ENCODE data around the gene VPS9D1.

Gene VPS9D1

DNA sequence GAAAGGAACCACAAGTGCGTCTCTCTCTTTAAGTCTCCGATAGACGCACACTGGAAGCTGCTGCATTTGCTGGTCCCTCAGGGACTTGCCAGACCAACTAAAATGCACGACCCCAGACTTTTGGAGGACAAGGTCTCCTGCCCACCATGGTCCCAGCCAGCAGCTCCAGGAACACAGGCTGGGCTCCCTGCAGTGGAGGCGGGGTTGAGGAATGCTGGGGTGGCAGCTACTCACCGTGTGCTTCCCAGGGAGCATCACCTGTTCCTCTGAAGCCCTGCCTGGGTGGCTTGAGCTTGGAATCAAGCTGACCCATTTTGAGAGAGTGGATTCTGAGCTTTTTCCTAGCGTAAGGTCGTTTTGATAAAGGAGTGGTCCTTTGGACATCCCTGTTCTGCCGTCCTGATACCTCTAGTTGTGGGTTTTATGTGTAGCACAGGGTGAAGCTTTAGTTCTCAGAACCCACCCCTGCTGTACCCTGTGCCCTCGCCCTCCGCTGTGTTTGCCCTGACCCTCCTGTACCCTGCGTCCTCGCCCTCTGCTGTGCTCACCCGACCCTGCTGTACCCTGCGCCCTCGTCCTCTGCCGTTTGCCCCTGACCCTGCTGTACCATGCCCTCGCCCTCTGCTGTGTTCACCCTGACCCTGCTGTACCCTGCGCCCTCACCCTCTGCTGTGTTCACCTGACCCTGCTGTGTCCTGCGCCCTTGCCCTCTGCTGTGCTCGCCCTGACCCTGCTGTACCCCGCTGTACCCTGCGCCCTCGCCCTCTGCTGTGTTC is 11.6 kb upstream of the VPS9D1 start:
- no peak for DNase-seq

DNA sequence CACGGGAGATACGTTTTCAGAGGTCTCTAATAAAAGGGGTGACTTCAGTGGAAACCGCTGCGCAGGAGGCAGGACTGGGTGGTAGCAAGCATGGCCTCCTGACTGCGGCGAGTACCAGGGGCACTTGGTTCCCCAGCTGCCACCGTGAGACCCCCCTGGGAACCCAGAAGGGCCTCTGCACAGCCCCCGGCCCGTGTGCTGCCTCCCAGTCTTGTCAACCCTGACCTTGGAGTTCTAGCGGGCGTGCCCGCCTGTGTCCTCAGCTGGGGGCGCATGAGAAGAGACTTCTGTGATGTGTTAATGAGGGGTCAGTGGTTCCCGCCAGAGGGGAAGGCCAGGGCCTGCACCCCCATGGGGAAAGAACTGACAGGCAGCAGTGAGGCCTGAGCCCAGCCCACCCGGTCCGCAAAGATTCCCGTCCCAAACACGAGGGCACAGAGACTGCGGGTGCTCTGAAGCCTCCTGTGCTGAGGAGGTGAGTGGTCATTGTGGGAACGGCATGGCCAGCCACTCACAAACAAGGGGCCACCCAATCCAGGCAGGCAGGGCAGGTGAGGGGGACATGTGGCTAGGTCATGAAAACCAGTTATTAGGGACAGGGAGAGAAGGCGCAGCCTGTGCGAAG is 10.0 kb upstream of the VPS9D1 start:
- DNase-seq, result no peak

DNA sequence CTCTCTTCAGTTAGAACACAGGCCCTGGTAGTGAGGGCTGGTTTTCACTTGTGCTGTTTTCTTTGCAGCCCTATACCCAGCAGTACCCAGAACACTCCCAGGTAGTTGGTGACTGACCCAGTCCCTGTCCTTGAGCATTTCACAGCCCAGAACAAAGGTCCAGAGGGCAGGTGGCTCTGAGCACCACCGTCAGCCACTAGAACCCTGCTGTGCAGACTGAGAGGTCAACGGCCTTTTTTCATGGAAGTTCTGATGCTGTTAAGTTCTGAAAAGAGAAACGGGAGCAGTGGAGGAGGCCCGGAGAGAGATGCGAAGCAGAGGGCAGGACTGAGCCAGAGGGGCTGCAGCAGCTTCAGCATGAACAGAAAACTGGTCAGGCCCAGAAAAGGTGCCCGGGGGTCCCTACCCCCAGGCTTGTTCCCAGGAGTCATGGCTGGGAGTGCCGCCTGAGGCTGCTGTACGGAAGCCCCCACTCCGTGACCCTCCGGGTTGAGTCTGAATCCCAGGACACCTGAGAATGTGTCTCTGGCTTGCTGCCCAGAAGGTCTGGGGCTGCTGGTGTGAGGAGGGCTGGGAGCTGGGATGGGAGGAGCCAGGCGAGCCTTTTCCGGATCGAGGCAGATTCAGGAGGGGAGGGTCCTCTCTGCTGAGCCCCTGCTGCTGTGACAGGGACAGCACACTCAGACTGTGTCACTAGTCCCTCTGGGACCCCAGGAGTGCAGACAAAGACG is 9.3 kb upstream of the VPS9D1 start:
- no peak for DNase-seq

DNA sequence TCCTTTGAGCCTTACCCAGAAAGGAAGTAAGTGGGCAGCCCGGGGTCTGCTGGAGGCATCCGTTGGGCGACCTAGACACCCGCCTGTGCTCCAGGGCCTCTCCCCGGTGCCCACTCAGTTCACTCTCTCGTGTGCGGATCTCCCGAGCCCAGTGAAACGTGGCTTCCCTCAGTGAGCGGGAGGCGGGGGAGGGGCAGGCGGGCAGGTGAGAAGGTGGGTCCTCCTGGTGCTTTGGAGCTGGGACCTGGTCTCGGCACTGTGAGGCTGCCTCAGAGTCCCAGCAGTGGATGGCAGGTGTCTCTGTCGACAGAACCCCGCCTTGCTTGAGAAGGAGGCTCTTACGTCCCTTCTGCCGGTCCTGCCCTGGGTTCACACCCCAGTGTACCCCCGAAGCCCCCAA is 8.6 kb upstream of the VPS9D1 start:
- no peak for DNase-seq

DNA sequence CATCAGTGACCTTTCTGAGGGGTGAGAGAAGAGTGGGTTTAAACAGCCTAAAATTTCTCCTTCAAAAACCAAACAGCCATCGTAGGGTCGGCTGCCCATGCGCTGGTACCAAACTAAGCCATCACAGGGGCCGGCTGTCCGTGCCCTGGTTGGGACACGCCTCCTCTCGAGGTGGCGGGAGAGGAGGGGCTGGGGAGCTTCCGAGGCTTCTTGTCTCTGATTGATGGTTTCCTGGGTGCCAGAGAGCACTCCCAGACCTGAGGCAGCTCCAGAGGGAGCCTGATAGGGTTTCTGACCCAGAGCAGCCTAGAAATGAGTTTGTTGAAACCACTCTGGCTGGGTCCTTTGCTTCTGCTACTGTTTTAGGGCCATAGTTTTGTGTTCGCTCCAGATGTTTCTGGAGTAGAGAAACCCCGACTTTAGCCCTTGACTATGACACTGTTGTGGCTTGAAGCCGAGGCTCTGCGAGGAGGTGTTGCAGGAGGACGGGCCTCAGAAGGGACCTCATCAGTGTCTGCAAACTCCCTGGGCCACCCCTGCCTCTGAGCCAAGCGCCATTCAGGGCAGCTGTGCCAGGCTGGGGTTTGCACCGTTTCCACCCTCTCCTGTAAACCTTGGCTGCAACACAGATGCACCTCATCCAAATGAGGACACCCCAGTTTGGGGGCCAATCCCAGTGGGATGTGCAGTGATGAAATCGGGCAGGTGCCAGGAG is 6.9 kb upstream of the VPS9D1 start:
- no peak for DNase-seq

DNA sequence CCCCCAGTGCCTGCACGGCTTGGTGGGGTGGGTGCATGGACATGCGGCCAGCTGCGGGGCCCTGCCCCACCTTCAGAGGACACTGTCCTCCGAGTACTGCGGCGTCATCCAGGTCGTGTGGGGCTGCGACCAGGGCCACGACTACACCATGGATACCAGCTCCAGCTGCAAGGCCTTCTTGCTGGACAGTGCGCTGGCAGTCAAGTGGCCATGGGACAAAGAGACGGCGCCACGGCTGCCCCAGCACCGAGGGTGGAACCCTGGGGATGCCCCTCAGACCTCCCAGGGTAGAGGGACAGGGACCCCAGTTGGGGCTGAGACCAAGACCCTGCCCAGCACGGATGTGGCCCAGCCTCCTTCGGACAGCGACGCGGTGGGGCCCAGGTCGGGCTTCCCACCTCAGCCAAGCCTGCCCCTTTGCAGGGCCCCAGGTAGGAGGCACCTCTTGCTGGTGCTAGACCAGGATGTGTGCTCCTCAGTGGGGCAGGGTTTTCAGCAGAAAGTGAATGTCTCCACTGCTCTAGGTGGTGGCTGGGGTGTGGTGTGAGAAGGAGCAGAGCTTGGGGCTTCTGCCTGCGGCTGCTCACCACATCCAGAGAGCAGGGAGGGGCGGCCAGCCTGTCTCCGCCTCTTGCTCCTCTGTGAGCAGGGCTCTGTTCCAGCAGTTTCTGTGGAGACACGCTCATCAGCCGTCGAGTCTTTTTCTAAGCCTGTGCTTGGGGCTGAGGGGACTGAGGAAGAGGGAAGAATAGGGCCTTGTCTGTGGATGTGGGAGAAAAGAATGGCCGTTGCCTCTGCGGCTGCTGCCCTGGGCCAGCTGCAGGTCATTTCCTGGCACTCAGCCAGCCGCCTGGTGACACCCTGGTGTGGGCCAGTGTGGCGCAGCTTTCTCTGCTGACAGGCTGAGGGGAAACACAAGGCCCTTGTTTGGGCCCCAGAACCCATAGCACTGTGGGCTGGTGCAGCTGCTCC is 2.9 kb upstream of the VPS9D1 start:
- DNase-seq, result no peak

DNA sequence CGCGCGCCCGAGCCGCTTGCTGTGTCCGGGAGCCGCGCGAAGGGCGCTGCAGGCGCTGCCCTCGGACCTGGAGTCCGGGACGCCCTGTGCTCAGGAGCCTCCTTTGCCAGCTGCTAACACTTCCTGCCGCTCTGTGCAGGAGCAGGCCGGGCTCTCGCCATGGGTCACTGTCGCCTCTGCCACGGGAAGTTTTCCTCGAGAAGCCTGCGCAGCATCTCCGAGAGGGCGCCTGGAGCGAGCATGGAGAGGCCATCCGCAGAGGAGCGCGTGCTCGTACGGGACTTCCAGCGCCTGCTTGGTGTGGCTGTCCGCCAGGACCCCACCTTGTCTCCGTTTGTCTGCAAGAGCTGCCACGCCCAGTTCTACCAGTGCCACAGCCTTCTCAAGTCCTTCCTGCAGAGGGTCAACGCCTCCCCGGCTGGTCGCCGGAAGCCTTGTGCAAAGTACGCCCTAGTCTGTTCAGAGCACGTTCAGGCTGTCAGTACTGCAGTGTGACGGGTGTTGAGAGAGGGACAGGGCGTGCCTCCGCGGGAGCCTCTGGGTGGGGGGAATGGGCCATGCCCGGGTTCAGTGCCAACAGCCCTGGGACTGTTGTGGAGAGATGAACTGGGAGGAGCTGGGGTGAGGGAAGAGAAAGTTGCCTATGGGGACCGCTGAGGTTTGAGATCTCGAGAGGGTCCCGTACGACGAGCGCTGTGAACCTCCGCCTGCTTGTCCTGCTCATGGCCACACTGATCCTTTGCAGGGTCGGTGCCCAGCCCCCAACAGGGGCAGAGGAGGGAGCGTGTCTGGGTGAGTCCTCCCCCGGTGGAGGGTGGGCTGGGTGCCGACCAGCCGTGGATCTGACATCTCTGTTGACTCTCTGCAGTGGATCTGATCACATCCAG is 1.9 kb upstream of the VPS9D1 start:
- DNase-seq, result no peak

DNA sequence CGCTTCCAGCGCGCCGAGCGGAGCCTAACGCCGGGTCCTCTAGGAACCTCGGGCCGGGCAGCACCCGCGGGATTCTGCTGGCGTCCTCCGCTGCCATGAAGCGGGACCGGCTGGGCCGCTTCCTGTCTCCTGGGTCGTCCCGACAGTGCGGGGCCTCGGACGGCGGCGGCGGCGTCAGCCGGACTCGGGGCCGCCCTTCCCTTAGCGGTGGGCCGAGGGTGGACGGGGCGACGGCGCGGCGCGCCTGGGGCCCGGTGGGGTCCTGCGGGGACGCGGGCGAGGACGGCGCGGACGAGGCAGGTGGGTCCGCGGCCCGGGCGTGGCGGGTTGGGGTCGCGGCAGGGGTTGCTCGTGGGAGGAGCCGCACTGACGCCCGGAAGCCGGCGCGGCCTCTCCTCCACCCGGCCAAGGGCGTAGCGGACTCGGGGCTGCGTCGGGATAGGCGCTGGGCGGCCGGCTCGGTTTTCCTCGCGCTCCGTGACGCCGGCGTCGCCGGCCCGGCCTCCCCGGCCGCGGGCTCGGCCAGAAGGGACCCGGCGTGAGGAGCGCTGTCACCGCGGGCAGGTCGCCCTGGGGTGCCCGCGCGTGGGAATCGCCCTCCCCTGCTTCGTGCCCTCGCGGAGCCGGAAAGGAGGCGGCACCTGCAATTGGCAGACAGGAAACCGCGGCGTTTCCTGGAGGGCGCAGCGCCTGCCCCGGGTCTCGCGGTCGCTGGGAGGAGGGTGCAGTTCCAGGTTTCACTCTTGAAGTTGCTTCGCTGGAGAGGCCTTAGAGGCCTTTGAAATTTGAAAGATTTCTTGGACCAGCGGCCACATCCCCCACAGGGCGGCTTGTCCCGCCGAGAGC is 1.1 kb upstream of the VPS9D1 start:
- DNase-seq, result no peak

DNA sequence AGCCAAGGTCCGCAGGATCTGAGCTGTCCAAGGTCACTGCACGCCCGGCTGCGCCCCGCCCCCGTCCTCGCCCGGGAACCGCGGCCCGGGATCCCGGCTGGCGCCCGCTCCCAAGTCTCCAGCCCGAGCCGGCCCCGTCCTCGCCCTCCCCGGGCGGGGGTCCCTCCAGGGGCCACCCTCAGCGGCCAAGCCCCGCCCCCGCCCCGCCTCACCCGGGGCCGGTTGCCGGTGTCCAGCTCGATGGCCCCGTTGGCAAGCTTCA is 216 bp downstream of the VPS9D1 start:
- no peak for DNase-seq

DNA sequence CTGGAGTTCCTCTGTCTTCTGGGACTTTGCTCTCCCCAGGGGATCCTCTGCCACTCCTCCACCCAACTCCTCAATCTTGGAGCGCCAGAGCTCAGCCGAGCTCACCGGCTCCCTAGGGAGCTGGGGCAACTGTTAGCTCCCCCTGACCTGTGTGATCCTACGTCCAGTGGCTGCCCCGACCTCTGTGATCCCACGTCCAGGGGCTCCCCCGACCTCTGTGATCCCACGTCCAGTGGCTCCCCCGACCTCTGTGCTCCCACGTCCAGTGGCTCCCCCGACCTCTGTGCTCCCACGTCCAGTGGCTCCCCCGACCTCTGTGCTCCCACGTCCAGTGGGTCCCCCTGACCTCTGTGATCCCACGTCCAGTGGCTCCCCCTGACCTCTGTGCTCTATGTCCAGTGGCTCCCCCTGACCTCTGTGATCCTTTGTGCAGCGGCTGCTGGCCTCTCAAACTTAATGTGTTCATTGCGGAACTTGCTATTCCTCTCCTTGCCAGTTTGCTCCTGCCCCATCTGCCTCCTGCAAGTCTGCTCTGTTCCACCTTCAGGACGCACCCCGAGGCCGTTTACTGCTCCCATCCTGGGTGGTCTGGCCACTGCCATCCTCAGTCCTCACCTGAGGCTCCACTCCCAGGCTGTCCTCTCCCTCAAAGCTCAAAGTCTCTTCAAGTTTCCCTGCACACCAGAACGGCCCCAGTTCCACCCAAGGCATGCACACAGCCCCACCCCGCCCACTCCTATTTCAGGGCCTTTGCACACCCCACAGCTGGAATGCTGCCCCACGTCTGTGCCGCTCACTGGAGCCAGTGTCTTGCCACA is 2.8 kb downstream of the VPS9D1 start:
- no peak for DNase-seq

DNA sequence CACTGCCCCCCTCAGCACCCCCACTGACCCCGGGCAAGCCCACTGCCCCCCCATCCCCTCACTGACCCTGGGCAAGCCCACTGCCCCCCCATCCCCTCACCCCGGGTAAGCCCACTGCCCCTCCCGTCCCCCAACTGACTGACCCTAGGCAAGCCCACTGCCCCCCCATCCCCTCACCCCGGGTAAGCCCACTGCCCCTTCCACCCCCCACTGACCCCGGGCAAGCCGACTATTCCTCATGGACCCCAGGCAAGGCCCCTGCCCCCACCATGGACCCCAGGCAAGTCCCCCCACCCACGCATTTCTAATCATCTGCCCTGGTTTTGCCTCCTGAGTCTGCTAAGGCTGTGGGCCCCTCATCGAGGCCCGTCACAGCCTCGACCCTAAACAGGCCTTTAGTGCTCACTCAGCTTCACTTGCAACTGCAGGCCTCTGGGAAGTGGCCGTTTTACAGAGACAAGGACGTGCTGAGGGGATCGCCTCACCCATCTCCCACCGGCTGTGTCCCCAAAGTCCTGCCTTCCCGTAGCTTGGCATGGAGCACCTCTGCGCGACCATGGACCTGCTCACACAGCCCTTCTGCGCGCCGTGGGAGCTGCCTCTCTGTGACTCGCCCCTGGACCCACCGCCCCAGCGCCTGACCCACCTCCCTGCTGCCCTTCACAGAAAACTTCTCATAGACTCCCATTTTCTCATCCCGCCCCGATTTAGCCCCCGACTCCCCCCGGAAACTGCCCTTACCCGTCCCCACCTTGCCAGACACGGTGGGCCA is 3.6 kb downstream of the VPS9D1 start:
- no peak for DNase-seq

DNA sequence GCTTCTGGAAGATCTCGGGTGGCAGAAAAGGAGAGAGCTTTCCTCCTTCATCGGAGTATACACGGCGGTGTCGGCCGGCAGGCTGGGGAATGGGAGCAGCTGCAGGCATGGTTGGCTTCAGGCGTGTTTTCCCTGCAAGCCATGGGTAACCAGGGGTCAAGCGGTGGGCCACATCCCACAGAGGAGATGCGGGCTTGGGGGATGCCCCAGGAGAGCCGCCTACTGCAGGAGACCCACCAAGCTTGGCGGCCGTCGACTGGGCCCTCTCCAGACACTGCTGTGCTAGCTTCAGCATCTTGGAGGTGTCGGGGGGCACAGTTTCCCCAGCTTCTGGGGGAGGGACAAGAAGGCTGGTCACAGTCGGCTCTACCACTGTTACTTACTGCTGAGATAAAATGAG is 4.2 kb downstream of the VPS9D1 start:
- no peak for DNase-seq

DNA sequence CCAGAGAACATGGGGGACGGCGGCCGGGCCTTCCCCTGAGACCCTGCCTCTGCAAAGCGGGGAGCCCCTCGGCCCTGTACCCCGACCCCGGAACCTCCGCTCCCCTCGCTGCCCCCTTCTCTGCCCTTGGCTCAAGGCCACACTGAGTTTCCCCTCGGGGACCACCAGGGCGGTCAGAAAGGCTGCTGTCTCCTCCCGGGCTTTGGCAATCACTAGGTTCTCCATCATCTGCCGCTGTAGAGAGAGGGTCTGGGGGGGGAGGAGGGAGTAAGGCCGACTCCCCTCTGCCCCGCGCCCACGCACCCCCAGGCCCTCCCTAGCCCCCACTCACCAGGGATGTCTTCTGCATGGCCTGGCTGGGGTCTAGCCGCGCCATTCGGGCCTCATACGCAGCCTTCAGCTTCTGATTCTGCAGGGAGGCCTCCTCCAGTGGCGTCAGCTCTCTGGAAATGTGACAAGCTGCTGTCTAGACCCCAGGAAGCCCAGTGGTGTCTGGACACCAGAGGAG is 8.4 kb downstream of the VPS9D1 start:
- DNase-seq, result no peak

DNA sequence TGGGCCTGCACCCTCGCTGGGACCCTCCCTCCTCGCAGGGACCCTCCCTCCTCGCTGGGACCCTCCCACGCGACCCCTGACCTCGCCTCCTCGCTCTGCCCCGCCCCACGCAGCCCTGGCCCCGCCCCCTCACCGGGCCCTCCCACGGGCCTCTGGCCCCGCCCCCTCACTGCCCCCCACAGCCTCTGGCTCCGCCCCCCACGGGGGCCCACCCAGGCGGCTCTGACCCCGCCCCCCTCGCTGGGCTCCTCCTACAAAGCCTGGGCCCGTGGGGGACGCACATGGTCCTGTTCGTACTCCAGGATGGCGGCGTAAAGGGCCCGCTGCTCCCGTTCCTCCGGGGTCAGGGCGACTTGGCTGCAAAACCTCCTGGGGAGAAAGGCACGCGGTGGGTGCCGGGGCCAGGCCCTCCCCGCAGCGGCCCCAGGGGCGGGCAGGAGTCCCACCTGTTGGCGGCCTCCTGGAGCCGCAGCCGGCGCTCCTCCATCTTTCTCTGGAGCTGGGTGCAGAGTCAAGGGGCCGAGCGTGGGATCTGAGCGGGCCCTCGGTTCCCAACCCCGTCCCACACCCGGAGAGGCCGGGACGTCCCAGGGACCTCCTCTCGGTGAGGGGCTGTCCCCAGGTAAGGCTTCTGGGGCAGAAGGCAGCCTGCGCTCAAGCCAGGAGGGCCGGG is 9.0 kb downstream of the VPS9D1 start:
- no peak for DNase-seq

DNA sequence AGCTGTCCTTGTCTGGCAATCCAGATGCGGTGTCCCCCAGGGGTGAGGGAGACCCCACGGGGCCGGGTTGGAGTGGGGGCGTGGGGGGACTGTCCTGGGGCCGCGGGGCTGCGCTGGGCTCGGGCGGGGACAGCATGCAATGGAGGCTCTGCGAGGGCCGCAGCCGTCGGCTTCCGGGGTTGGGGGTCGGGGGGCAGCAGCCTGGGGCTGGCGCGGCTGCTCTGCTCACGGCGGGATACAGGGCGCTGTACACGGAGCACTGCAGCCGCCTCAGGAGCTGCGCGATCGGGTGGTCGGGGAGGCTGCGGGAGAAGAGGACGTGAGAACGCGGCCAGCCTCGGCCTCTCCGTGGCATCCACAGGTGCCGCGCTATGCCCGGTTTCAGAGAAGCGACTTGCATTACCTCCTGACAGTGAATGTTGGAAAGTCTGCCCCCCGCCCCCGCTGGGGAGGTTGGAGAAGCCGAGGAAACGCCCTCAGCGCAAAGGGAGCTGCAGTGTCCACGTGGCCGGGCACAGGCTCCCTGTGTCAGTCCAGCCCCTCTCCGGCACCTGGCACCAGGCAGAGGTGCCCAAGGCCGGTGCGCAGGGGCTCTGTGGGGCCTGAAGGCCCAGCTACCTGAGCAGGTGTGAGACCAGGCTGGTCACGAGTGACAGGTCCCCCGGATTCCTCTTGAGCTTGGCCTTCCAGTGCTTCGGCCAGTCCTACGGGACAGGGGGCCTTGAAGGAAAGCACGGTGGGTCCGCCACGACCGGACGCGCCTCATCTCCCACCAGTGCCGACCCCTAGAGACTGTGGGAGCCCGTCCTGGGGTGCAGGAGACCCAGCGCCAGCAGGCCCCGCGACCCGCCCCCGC is 9.8 kb downstream of the VPS9D1 start:
- no peak for DNase-seq

DNA sequence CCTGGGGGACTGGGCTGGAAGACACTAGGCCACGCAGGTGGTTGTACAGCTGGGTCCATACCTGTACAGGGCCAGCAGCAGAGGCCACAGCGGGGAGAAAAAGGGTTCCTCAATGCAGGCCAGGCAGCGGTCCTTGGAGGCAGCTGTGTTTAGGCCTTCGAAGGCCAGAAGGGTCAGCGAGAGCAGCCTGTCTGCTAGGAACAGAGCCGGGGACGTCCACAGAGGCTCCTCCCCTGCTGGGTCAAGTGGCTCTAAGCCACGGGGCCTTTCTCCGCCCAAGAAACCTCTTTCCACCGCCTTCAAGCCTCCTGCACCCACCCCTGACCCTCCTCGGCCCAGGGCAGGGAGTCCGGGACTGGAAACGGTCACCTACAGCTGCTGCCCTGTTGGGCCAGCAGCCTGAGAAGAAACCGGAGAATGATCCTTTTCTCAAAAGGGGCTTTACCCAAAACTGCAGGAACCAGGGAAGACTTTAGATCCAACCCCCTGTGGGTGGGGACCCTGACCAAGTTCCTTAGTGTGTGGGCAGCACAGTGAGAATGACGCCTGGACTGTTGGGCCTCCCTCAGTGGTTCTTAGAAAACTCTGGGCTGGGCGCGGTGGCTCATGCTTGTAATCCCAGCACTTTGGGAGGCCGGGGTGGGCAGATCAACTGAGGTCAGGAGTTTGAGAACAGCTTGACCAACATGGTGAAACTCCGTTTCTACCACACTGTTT is 10.8 kb downstream of the VPS9D1 start:
- DNase-seq, result no peak
